T-helper 1 cell treated with Interleukin-12 subunit alpha and Interleukin-12 subunit beta and Interleukin-4 antibody, amounts not matched to agents 30 μg/mL and 1 μg/mL, for 36 hours (primary cell): ENCODE measurements around the gene CAPN5.

Experiments
- H3K27ac Mint-ChIP-seq: one replicate; pipeline ENCODE4 v1.8.0; 2021; ENCODE audit warnings: mild to moderate bottlenecking, mixed read lengths
- H3K27me3 Mint-ChIP-seq: one replicate; pipeline ENCODE4 v1.8.0; 2021; ENCODE audit warnings: low read depth, mixed read lengths
- H3K36me3 Mint-ChIP-seq: one replicate; pipeline ENCODE4 v1.8.0; 2021; ENCODE audit warnings: low read depth, mixed read lengths
- H3K4me1 Mint-ChIP-seq: one replicate; pipeline ENCODE4 v1.8.0; 2021; ENCODE audit warnings: low read depth, mixed read lengths
- H3K4me3 Mint-ChIP-seq: one replicate; pipeline ENCODE4 v1.8.0; 2021; ENCODE audit warnings: mild to moderate bottlenecking, moderate library complexity, mixed read lengths
- H3K9me3 Mint-ChIP-seq: one replicate; pipeline ENCODE4 v1.8.0; 2021; ENCODE audit warnings: mixed read lengths

CAPN5 gene

DNA sequence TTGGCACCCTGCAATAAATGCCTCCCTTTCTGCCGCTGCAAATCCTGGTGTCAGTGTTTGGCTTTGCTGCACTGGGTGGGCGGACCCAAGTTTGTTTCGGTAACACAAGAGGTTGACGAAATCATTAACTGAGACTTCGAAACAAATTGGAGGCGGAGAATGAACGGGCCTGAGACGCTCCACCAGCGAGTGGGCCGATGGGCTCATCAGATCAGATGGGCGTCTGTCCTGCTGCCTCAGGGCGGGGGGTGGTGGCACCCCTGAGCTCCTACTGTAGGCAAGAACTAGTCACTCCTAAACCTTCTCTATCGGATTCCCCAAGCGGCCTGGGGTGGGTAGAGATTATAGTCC, 918 bp upstream of the CAPN5 start:
- H3K36me3 Mint-ChIP-seq = no peaks in the 10 kb centered on the region

DNA sequence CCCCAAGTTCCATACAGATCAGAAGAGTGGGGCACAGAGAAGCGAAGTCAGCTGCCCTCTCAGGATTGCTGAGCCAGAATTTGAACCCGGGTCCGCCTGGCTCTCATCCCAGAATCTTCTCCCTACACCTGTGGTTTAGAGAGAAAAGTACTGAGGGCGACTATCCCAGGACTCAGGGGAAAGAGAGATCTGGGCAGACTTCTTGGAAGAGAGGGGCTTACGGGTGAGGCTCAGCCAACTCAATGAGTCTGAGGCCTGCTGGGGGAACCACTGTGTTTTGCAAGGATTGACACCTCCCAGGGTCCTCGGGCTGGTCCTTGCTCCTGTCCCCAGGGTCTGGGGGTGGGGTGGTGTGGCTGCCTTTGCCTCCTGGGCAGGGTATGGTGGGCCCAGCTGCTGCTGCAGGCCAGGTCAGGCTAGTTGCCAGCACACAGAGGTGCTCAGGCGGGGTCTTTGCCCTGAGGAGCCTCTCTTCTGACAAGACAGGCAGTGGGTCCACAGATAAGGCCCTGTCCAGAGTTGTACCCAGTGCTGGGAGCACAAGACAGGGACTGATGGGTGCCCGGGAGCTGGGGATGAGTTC, 1.2 kb downstream of the CAPN5 start:
- Mint-ChIP-seq H3K4me1 (peaks cover 18% of the 10 kb centered on the region), H3K36me3 (no peaks in the 10 kb centered on the region), H3K27me3 (peaks cover 34% of the 10 kb centered on the region), H3K9me3 (no peaks in the 10 kb centered on the region), H3K27ac (no peak overlapping the region), H3K4me3 (peak overlapping the region; percentile 65)

More for the DNA sequence above, 918 bp upstream of the CAPN5 start:
- Mint-ChIP-seq H3K27me3 (peaks cover 36% of the 10 kb centered on the region), H3K9me3 (no peaks in the 10 kb centered on the region), H3K27ac (no peak overlapping the region), H3K4me1 (peaks cover 6% of the 10 kb centered on the region), H3K4me3 (peak overlapping the region; percentile 82)

DNA sequence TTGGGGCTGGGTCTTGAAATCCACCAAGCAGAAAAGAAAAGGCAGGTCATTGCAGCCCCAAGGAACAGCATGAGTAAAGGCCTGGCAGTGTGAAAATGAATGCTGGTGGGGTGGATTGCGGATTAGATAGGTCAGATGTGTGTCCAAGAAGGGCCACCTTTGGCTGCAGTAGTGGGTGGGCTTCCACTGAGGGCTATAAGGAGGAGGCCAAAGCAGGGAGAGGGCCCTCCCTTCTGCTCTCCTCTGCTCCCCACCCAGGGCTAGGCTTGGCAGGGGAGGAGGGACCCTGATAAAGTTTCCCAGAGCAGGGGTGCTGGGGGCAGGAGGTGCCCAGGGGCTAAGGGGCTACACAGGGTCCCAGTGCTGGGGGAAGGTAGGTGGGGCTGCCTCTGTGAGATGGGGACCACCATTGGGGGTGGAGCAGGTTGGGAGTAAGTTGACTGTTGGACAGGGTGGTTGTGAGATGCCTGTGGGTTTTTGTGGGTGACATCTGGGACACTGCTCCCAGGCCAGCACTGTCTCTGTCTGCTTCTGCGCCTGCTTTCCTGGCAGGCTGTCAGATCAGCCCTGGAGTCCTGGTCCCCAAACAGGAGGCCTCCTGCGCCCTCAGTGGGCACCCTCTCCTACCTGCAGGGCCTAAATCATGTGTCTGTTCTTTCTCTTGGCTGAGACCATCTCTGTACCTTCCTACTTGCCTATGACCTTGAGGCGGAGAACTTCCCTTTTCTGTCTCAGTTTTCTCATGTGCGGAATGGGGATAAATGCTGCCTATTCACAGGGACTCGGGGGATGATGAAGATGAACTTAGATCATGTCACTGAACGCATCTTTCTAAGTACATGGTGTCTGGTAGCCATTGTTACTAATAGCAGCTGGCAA, 1.9 kb downstream of the CAPN5 start:
- no peaks in the 10 kb centered on the region for H3K9me3 Mint-ChIP-seq
- H3K36me3 Mint-ChIP-seq = no peaks in the 10 kb centered on the region
- no peak overlapping the region for H3K4me3 Mint-ChIP-seq
- H3K27me3 Mint-ChIP-seq = peaks cover 27% of the 10 kb centered on the region
- no peak overlapping the region for H3K27ac Mint-ChIP-seq
- H3K4me1 Mint-ChIP-seq = peaks cover 24% of the 10 kb centered on the region

DNA sequence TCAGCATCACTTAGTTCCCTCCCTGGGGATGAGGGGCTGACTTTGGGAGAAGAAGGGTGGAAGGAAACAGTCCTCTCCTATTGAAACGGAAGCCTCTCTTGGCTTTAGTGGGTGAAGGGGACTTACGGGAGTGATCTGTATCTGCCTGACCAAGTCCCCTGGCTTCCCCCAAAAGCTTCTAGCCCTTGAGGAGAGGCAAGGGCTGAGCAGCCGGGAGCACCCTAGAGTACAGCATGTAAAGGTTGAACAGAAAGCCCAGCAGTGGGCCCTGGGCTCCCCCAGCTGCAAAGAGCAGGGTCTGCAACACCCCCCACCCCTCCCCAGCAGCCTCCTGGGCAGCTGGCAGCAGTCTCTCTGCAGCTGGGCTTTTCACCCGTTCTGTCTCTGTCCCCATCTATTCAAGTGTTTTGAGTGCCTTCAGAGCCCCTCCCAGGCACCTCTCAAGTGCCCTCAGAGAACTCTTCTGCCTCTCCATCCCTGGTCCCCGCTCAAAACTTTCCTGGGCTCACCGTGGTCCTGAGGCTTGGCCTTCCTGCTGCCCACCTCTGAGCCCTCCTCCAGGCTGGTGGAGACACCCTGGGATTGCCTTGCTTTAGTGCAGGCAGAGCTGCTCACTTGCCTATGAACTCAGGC, 2.7 kb downstream of the CAPN5 start:
- Mint-ChIP-seq H3K27me3 (peaks cover 27% of the 10 kb centered on the region), H3K4me1 (peaks cover 24% of the 10 kb centered on the region), H3K36me3 (no peaks in the 10 kb centered on the region), H3K4me3 (no peak overlapping the region), H3K9me3 (no peaks in the 10 kb centered on the region), H3K27ac (no peak overlapping the region)

DNA sequence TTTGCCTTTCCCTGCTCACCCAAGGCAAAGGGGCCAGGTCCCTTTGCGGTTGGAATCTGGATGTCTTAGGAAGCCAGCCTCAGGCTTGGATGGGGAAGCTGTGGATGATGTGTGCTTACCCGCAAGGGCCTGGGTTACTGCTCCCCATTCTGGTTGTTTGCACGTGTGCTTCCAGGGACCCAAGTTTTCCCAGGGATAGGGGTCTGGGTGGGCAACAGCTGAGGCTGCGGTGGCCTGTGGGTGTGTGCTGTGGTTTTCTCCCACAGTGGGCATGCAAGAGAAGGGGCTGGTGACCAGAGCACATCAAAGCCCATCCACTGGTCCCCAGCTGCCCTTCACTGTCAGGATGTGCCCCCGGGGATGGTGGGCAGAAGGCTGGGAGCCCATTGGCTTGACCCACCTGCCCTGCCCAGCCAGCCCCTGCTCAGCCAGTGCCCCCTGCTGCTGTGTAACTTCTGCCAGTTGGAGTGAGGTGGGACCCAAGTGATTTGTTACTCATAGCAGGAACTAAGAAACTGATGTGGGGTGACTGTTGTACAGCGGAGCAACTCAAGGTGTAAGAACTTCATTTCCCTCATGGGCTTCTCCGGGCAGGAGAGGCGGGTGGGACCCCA, 3.3 kb downstream of the CAPN5 start:
- H3K4me1 Mint-ChIP-seq = peaks cover 24% of the 10 kb centered on the region
- no peaks in the 10 kb centered on the region for H3K36me3 Mint-ChIP-seq
- H3K4me3 Mint-ChIP-seq = no peak overlapping the region
- no peak overlapping the region for H3K27ac Mint-ChIP-seq
- H3K27me3 Mint-ChIP-seq = peaks cover 22% of the 10 kb centered on the region
- H3K9me3 Mint-ChIP-seq = no peaks in the 10 kb centered on the region

DNA sequence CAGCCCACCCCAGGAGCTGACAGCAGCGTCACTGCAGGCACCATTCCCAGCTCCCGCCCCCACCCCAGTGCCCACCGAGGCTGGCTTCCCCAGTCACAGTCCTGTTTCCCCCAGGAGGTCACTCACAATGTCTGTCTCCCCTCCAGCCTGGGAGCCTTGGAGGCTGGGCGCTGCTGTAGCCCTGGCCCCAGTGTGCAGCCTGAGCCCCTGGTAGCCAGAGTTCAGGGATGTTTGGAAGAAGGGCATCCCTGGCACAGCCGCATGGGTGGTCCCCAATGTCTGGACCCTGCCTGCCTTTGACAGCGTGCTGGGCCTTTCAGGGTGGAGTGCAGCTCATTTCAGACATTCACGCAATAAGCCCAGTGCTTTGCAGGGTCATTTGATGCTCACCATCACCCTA, 4.3 kb downstream of the CAPN5 start:
- H3K4me3 Mint-ChIP-seq = no peak overlapping the region
- H3K9me3 Mint-ChIP-seq = no peaks in the 10 kb centered on the region
- peaks cover 21% of the 10 kb centered on the region for H3K4me1 Mint-ChIP-seq
- H3K36me3 Mint-ChIP-seq = no peaks in the 10 kb centered on the region
- peaks cover 13% of the 10 kb centered on the region for H3K27me3 Mint-ChIP-seq
- H3K27ac Mint-ChIP-seq = no peak overlapping the region

DNA sequence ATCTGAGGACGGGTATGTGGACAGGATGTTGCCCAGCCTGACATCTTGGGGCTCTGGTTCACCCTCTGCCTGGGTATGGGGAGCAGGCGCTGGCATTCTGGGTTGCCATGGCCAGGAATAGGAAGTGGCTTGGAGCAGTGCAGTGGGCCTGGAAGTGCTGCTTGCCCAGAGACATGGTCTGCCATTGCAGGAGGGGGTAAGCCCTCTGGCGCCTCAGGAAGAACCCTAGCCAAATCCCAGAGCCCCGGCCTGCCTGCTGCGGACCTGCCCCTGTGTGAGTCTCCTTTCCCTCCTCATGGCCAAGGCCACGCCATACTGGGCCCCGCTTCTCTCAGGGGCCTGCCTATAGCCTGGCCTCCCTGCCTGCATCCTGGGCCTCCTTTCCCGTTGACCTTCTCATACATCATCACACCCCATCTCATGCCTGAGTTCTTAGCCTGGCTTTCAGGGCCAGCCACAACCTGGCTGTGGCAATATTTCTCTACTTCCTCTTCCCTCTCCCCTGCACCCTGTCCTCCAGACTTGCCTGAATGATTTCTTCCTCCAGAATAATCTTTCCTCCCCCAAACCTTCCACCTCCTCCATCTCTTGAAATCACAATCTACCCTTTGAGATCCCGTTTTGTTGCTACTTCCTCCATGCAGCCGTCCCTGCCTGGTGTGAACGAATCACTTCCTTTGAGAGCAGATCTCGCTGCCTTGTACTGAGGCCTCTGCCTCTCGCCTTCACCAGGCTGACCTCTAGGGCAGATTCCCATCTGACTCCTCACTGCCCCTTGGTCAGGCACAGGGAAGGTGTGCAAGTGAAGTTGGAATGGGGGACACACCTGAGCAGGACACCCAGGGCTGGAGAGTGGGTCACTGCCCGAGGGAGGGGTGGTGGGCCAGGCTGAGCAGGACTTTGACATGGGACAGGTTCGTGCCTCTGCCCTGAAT, 5.2 kb downstream of the CAPN5 start:
- H3K27me3 Mint-ChIP-seq = peaks cover 18% of the 10 kb centered on the region
- peaks cover 21% of the 10 kb centered on the region for H3K4me1 Mint-ChIP-seq
- H3K9me3 Mint-ChIP-seq = no peaks in the 10 kb centered on the region
- no peak overlapping the region for H3K27ac Mint-ChIP-seq
- H3K36me3 Mint-ChIP-seq = no peaks in the 10 kb centered on the region
- no peak overlapping the region for H3K4me3 Mint-ChIP-seq

DNA sequence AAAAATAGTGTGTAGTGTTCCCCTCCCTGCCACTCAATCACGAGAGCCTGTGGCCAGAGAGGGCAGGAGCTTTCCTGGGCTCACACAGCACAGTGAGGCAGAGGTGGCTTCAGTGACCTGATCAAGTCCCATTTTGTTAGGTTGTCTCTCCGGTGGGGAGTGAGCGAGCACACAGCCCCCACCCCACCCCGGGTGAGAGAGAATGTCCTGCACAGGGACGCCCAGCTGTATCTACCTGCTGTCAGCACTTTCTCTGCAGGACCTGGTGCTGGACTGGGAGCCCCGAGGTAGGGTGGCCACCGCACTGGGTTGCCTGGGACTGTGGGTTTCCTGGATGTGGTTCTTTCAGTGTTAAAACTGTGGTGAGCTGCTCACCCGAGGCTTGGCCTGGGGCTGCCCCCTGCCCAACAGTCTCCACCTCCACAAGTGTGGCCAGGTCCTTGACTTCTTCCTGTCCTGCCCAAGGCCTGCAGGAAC, 6.1 kb downstream of the CAPN5 start:
- H3K4me1 Mint-ChIP-seq = peaks cover 18% of the 10 kb centered on the region
- H3K9me3 Mint-ChIP-seq = no peaks in the 10 kb centered on the region
- peaks cover 20% of the 10 kb centered on the region for H3K27me3 Mint-ChIP-seq
- H3K36me3 Mint-ChIP-seq = no peaks in the 10 kb centered on the region
- no peak overlapping the region for H3K4me3 Mint-ChIP-seq
- H3K27ac Mint-ChIP-seq = no peak overlapping the region

DNA sequence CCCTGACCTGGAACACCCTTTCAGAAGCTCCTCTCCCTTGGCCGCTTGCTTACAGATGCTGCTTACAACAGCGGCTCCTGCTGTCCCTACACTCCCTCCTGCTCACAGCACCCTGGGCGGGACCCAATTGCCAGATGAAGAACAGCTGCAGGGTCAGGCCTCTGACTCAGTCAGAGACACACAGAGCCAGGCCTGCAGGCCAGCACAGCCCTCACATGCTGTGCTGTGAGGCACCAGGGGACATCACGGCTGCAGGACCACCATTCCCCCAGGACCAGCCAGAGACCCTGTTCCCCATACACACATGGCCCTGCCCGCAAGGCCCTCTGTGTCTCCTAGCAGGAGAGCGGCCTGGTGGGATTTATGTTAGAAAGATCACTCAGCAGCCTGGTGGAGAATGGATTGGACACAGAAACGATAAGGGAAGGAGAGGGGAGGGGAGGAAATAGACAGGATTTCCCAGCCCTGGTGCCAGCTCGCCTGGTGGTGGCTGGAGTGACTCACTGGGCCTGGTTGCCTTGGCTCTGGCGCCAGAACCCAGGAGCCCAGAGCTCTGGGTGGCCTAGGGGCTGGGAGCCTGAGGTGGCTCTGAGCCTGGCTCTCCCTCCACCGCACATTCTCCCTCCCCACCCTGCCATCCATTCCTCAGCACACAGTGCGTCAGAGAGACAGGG, 6.7 kb downstream of the CAPN5 start:
- Mint-ChIP-seq H3K36me3 (no peaks in the 10 kb centered on the region), H3K27ac (no peak overlapping the region), H3K4me3 (no peak overlapping the region), H3K4me1 (peaks cover 18% of the 10 kb centered on the region), H3K27me3 (peaks cover 21% of the 10 kb centered on the region), H3K9me3 (no peaks in the 10 kb centered on the region)

DNA sequence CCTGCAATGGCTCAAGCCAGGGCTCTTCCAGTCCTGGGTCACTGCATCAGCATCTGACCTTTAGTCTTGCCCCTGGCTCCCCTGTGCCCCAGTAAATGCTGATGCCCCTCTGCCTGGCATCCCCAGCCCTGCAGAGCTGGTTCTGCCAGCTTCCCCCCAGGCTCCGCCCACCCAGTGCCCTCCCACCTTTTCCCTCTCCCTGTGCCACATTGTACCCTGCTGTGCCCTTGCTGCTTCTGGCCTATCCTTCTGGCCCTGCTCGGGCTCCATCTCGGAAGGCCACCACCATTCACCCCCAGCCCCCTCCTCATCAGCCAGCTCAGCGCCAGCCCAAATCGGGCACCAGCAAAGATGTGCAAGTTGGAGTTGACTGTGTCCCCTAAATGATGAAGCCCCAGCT, 7.4 kb downstream of the CAPN5 start:
- Mint-ChIP-seq H3K4me1 (peaks cover 18% of the 10 kb centered on the region), H3K27ac (no peak overlapping the region), H3K4me3 (no peak overlapping the region), H3K36me3 (no peaks in the 10 kb centered on the region), H3K27me3 (peaks cover 28% of the 10 kb centered on the region), H3K9me3 (no peaks in the 10 kb centered on the region)

DNA sequence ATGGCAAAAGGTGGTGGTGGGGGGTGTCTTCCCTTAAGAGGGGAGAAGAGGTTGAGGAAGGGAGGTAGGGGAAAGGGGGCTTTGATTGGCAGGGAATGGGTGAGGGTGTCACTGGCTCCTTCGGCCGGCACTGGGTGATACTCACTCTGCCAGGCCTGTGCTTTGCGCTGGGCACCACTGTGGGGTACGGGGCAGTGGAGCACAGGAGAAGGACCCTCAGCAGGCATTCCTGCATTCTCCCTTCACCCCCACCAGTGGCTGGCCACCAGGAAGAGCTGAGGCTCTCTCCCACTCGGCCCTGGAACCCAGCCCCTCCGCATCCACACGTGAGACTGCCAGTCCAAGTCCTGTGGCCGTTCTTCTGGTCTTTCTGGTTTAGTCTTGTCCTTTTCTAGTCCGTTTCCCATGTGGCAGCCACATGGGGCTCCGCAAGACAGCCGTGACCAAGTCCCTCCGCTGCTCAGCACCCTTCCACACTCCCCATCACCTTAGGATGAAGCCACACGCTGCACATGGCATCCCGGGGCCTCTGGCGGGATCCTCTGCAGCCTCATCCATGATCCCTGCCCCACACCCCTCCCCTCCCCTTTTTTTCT, 8.0 kb downstream of the CAPN5 start:
- Mint-ChIP-seq H3K36me3 (no peaks in the 10 kb centered on the region), H3K27ac (no peak overlapping the region), H3K4me3 (no peak overlapping the region), H3K4me1 (peaks cover 18% of the 10 kb centered on the region), H3K9me3 (no peaks in the 10 kb centered on the region), H3K27me3 (peaks cover 29% of the 10 kb centered on the region)

DNA sequence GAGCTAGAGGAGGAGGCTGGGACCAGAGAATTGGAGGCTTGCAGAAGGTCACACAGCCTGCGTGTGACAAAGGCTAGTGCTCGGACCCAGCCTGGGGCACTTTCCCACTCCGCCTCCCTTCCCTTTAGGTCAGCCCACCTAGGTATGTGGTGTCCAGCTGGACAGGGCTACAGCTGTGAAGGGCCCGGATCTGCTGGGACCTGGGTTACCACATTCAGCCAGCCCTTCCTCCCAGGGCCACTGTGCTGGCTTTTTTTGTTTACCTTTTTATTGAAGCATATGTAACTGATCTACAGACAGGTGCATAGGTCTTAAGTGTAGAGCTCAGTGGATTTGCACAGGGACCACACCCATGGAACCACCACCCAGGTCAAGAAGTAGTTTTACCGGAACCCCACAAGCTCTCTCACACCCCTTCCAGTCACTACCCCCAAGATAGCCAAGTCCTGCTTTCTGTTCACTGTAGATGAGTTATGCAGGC, 8.7 kb downstream of the CAPN5 start:
- Mint-ChIP-seq H3K36me3 (no peaks in the 10 kb centered on the region), H3K9me3 (no peaks in the 10 kb centered on the region), H3K4me1 (peaks cover 18% of the 10 kb centered on the region), H3K27me3 (peaks cover 29% of the 10 kb centered on the region), H3K27ac (no peak overlapping the region), H3K4me3 (no peak overlapping the region)

DNA sequence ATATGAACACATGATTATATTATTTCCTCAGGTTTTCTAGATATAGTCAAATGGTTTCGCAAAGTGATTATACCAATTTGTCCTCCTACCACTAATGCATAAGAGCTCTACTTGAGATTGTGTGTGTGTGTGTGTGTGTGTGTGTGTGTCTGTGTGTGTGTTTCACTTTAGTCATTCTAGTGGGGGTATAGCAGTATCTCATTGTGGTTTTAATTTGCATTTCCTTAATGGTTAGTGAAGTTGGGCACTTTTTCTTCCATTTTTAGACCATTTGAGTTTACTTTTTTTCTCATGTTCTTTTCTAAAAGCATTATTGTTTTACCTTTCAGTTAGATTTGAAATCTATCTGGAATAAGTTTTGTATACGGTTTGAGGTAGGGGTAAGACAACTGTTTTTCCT, 12.9 kb downstream of the CAPN5 start:
- H3K27ac Mint-ChIP-seq = no peak overlapping the region
- H3K27me3 Mint-ChIP-seq = peaks cover 22% of the 10 kb centered on the region
- H3K4me1 Mint-ChIP-seq = peaks cover 10% of the 10 kb centered on the region
- H3K36me3 Mint-ChIP-seq = no peaks in the 10 kb centered on the region
- H3K9me3 Mint-ChIP-seq = no peaks in the 10 kb centered on the region
- H3K4me3 Mint-ChIP-seq = no peak overlapping the region
